DMS53 treated with DMSO at 0.1 percent for 48 hours (cell line): Measurements from ENCODE around the gene RBBP5.

ENCODE experiments used
- DNase-seq: peaks from one replicate; lab custom pipeline; 2025; ENCODE audit not compliant: unreplicated experiment; lab: John Stamatoyannopoulos, UW

Gene RBBP5

DNA sequence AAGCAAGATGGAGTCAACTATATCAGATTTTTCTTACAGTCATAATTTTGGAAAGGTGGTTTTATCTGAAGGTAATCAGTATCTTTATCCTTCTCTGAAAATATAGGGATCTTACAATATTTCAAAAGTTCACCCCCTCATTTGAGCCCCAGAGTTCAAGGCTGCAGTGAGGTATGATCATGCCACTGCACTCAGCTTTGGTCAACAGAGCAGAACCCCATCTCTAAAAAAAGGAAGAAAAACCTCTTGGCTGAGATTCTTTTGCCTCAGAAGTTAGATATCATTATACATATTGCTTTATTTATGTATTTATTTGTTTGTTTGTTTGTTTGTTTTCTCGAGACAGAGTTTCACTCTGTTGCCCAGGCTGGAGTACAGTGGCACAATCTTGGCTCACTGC lies 11.5 kb upstream of the RBBP5 start:
- no peak for DNase-seq

DNA sequence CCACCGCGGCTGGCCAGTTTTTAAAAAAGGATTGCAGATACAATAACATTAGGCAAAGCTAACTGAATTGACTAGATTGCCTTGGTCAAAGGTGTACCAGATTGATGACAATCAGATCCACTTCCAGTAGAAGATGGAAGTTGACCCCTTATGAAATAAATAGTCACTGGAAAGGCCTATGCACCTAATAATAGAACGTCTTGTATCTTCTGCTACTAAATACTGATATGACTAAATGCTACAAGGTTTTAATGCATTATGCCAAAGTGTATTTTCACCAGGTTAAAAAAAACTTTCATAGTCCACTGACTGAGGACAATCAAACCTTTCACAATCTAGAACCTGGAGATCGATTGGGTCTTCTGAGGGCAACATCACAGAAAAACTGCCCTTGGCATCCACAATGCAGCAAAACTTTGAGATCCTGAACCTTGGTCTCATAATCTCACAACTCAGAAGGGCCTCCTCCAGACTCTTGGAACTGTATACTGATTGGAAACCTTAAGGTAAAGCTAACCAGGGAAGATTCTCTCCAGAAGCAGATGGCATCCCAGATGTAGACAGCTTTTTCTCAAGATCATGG lies 7.8 kb upstream of the RBBP5 start:
- DNase-seq: no peak

DNA sequence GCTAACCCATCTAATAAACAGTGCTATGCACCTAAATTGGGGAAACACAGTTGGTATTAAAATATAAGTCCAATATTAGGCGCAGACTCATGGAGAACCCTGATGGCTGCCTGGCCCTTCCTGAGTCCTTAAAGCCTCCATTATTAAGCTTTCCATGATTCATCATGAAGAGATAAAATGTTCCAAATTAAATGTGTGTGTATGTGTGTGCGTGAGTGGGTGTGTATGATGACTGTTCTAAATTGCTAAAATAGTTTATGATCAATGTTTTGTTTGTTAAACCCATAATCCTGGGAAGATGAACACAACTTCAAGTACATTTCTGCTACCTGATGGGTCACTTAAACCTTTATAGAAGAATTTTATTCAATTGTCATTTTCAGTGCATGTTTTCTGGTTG lies 6.3 kb upstream of the RBBP5 start:
- DNase-seq: no peak

- DNase-seq: no peak
Measured at GRCh38 chr1:205127646-205128045, 5.9 kb upstream of the RBBP5 start.

DNA sequence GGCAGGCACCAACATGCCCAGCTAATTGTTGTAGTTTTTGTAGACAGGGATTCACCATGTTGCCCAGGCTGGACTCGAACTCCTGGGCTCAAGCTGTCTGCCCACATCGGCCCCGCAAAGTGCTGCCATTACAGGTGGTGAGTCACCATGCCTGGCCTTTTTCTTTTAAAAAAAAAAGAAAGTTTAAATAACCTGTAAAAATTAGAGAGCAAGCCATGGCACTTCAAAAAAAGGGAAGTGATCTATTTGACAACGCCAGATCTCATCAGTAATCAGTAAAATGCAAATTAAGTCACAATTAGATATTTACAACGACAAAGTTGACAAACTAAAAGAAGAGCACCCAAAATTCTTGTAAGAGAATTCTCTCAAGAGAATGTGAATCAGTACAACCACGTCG lies 2.9 kb upstream of the RBBP5 start:
- no peak for DNase-seq

DNA sequence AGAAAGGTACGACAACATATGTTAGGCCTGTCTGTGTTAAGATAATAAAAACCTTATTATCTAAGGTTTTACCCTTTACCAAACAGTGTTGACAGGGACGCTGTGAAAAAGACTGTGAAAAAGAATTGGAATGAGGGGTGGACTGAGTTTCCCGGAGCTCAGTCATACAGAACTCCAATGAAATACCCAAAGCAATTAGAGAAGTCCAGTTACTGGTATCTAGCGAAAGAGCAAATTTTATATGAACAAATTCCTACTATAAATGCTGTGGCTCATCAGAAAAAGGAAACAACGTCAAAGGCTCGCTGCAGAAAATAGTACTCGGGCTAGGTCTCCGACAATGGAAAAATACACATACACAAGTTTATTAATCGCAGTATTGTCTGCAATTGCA lies 708 bp upstream of the RBBP5 start:
- no peak for DNase-seq

DNA sequence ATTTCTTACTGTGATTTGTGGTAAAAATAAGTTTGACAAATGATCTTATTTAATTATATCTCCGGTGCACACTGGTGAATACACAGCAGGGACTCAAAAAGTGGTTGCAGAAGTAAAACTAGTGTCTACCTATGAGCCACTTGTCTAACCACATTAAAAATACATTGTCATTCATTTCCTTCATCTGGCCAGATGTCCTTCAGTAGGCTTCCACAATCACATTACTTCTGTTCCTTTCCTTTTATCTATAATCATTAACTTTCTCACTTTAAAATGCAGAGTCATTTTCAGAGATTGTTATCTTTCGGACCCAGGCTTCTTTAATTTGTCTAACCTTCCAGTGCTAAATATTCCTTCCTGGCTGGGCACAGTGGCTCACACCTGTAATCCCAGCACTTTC lies 3.0 kb downstream of the RBBP5 start:
- no peak for DNase-seq

DNA sequence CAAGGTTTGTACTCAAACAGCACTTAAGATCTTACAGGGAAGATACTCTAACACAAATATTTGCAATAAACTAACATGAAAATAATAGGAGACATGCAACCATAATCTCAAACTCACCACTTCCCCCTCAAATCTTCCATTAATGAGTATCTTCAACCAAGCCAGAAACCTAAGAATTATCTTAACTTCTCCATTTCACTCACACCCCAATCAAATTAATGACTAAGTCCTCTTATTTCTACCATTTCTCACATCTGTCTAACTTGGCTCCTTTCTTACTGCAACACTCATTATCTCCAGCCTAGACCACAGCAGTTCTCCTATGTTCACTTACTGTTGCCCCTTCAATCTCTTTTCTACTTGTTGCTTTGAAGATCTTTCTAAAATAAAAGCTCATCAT lies 10.4 kb downstream of the RBBP5 start:
- DNase-seq: no peak

DNA sequence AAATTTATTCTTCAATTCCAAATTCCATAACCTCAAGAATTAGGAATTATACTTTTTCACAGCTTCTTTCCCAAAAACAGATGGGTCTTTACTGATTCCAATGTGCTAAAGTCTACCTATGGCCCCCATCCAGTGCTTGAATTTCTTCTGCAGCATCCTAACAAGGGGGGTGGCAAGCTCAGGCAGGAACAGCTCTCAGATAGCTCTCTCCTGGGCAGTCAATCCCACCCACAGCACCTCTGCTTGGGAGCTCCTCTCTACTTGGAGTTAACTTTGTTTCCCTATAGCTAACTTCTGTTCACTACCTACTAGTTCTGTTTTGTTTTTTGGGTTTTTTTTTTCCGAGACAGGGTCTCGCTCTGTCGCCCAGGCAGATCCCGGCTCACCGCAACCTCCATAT lies 12.1 kb downstream of the RBBP5 start:
- no peak for DNase-seq

GRCh38 chr1:205109269-205109668 lies 12.5 kb downstream of the RBBP5 start:
- no peak for DNase-seq

DNA sequence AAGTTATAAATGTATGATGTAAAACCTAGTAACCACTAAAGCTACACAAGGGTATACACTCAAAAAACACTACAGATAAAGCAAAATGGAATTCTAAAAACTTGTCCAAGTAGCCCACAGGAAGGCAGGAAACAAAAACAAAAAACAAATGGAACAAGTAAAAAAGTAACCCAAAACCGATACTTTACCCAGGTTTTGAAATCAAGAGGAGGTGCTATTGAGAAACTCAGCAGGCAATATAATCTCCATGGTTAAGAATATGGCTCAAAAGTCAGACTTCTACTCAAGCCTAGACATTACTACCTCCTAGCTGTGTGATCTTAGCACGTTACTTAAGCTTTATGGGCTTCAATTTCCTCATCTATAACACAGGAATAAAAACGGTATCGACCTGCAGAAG lies 13.3 kb downstream of the RBBP5 start:
- no peak for DNase-seq

- DNase-seq: no peak
Measured at GRCh38 chr1:205107327-205107726, 14.5 kb downstream of the RBBP5 start.

DNA sequence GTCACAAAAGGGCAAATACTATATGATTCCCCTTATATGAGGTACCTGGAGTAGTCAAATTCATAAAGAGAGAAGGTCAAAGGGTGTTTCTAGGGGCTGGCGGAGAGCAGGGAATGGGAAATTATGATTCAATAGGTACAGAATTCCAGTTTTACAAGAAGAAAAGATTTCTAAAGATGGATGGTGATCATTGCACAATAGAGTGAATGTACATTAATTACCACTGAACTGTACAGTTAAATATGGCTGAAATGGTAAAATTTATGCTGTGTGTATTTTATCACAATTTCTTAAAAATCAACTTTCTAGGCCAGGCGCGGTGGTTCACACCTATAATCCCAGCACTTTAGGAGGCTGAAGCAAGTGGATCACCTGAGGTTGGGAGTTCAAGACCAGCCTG lies 19.4 kb downstream of the RBBP5 start:
- DNase-seq: no peak

GRCh38 chr1:205098242-205098641 lies 23.5 kb downstream of the RBBP5 start:
- DNase-seq: no peak

DNA sequence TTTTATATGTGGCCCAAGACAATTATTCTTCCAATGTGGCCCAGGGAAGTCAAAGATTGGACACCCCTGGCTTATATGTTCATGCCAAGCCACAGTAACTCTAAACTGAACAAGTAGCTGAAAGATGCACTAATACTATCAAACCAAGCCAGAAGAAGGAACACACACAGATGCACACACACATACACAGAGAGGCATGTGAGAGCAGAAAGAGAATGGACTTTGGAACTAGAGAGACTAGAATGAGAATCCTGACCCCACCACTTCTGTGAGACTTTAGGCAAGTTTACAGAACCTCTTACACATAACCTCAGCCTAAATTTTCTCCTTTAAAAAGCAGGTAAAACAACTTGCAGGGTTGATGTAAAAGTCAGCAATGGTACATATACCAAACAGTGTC lies 26.4 kb downstream of the RBBP5 start:
- no peak for DNase-seq

DNA sequence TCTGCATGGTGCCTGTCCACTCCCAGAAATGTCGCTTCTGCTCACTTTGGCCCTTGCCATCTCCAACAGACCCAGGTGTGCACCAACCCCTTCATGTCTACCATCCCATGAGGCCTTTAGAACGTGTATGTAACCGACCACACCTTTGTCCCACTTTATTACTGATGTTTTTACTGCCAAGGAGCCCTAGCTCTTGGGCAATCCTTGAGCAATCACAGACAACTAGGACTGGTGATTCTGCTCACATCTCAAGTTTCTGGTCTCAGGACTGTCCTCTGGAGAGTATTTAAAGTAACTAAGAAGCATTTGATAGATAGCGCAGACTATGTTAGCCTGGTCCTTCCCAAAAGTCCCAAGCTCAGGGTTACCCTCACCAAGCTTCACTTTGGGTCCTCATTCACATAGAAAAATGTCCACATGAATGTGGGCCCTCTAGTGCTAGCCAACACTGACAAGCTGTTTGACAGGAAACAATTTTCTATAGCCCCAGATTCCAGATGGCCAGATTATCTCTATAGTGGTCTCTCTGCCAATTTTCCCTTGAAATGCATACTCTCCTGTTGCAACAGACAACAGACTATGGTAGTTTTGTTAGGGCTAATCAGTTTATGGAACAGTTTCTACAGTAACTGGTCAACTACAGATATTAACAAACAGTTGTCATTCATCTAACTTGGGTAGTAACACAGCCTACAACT lies 30.6 kb downstream of the RBBP5 start:
- no peak for DNase-seq

DNA sequence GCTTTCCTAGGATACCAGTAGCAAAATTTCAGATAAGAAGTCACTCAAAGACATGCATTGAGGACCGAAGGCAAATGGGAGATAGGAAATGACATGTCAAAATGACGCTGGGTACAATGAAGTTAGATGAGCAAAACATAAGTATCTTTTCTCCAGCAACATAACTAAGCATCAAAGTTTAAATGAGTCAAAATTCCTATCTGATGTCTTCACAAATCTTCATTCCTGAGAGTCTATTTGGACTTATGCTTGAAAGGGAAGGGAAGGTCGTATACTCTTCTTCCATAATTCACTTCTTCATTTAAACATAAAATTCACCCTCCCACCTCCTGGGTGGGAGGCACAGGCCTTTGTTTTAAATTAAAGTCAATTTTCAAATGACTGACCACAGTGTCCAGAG lies 33.4 kb downstream of the RBBP5 start:
- no peak for DNase-seq

GRCh38 chr1:205084360-205084759 lies 37.4 kb downstream of the RBBP5 start, which contains the start of gene TMEM81:
Gene TMEM81, minus strand, starts transcription at chr1:205084460. Its CDS starts 140 bp downstream, at chr1:205084320.
- no peak for DNase-seq

GRCh38 chr1:205082431-205082830 lies 39.3 kb downstream of the RBBP5 start:
- DNase-seq: no peak

DNA sequence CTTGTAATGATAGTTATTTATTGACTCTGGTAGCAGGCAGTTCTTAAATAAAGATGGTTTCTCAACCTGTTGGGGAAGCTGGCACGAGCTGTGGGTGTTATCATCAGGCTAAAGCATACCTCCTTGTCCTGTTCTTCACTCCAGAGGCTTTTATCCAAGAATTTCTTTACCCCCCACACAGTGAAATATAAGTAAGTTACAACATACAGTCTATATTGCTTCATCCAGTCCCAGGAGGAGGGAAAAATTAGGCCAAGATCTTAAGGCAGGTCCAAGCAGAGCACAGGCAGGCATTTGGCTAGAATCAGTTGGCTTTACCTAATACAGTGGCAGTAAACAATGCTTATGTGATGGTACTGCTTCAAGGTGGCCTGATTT lies 43.9 kb downstream of the RBBP5 start:
- no peak for DNase-seq

DNA sequence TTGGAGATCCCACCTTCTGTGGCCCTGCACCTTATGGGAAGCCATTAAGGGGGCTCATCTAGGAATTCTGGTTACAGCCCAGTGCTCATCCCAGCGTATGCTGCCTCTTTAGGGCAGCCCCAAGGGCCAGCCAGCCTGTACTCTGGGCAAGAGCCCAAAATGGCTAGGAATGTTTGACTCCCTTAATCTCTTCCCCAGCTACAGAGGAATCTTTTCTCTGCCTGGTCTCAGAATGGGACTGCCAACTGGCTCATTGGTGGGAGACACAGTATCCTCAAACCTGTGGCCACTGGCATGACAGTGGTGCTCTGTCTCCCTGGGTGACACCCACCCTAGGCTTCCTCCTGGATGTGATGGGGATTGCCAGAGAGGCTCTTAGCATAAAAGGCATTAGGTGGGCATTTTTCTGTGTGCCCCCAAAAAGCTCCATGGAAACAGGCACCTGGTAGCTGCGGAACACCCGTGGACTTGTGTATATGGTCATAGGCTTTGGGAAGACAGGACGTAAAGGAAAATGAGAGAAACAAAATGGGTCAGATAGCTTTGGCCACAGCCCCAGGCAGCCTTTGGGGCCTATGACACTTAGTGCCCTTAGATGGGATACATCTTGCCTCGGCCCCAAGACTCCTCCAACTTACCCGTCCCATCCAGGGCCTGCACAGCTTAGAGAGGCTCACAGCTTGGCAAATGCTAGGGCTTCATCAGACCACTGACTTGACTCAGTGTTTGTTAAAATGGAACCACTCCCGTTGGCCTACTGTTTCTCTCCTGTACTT lies 44.4 kb downstream of the RBBP5 start:
- DNase-seq: no peak

- DNase-seq: no peak
Measured at GRCh38 chr1:205076245-205076761, 45.5 kb downstream of the RBBP5 start.
